Measurements from ENCODE around the gene BCL6. TPM values are rescaled to one million over a fixed set of nuclear protein-coding genes. Genes with fewer than 3 reads are reported as not detected.
"Not testable (repeated sequence)": the region's sequence is repeated elsewhere in the genome, so short reads cannot be mapped to it uniquely, and the experiment has no call there.

The BCL6 gene
- total RNA-seq, 1 experiment from 2014 or later = 569 TPM

DNA sequence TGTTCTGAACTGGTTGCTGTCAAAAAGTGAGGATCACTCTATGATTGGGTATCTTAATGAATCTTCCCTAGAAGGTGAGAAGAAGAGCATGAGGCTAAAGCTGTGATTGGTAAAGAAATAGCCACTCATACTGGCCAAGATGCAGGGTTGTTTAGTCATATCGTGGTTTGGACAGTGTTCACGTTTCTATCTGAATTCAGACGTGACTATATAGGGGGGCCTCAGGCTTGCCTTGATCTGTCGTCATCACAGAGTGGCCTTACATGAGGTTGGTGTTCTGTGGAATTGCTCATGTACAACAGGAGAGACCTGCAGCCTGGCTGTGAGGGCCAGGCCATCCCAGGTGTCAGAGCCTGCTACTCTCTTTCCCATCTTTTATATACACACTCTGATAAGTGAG, 55.3 kb downstream of the BCL6 start:
- no peak overlapping the region for H3K4me3 ChIP-seq (ENCODE audit: low read length)
- no peaks in the 10 kb centered on the region for H3K36me3 ChIP-seq (ENCODE audit: insufficient read depth, low read length)
- no peak overlapping the region for H2AFZ ChIP-seq (ENCODE audit: low read length)
- no peaks in the 10 kb centered on the region for H3K4me1 ChIP-seq (ENCODE audit: low read length)
- H3K27me3 ChIP-seq (ENCODE audit: low read length) = no peaks in the 10 kb centered on the region; the same call in 1 of the 2 replicates
- H3K4me2 ChIP-seq (ENCODE audit: low read depth, low read length, poor library complexity, severe bottlenecking) = no peak overlapping the region
- no peaks in the 10 kb centered on the region for H3K79me2 ChIP-seq (ENCODE audit: low read length)
- no peaks in the 10 kb centered on the region for H3K9me2 ChIP-seq (replicated peaks; ENCODE audit: insufficient read depth, low read length)
- no peak overlapping the region for H3K27ac ChIP-seq (ENCODE audit: low read length)
- H4K20me1 ChIP-seq (ENCODE audit: insufficient read depth, low read depth, low read length) = no peaks in the 10 kb centered on the region
- H3K9ac ChIP-seq (ENCODE audit: low read length) = no peak overlapping the region
- DNase-seq = no peak
- no peaks in the 10 kb centered on the region for H3K9me3 ChIP-seq (ENCODE audit: low read length)

DNA sequence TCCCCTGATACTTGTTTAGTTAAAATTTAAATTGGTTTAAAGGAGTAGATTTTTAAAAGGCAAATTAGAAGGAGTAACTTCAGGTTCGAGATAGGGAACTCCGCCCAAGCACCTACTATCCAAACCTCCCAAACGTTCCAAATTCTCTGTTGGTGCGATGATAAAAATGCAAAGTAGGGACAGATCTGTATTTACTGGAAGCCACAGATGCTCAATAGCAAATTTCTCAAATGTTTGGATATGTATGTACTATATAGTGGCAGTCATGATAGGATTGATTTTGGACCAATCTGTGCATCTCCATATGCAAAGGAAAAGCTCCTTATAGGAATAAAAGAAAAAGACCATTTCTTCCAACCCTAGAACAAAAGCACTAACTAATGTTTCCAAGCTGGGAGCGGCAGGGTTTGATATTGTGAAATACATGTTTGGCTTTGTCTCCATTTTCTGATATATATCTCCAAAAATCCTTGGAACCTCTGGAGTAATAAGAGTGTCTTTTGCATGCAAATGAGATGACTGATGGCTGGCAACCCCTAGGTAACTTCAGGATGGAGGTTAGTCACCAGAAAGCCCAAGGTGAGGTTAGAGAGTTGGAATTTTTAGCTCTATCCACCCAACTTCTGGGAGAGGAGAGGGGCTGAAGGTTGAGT, 58.5 kb downstream of the BCL6 start:
- Histone ChIP-seq H3K4me3 (ENCODE audit: low read length) (no peak overlapping the region), H3K9me3 (ENCODE audit: low read length) (no peaks in the 10 kb centered on the region), H3K9ac (ENCODE audit: low read length) (no peak overlapping the region), H3K36me3 (ENCODE audit: insufficient read depth, low read length) (no peaks in the 10 kb centered on the region), H2AFZ (ENCODE audit: low read length) (no peak overlapping the region), H3K4me1 (ENCODE audit: low read length) (no peaks in the 10 kb centered on the region), H3K27me3 (ENCODE audit: low read length) (no peaks in the 10 kb centered on the region; the same call in 1 of the 2 replicates), H3K9me2 (replicated peaks; ENCODE audit: insufficient read depth, low read length) (no peaks in the 10 kb centered on the region), H3K79me2 (ENCODE audit: low read length) (no peaks in the 10 kb centered on the region), H4K20me1 (ENCODE audit: insufficient read depth, low read depth, low read length) (no peaks in the 10 kb centered on the region), H3K4me2 (ENCODE audit: low read depth, low read length, poor library complexity, severe bottlenecking) (no peak overlapping the region), H3K27ac (ENCODE audit: low read length) (no peak overlapping the region)
- DNase-seq = no peak

DNA sequence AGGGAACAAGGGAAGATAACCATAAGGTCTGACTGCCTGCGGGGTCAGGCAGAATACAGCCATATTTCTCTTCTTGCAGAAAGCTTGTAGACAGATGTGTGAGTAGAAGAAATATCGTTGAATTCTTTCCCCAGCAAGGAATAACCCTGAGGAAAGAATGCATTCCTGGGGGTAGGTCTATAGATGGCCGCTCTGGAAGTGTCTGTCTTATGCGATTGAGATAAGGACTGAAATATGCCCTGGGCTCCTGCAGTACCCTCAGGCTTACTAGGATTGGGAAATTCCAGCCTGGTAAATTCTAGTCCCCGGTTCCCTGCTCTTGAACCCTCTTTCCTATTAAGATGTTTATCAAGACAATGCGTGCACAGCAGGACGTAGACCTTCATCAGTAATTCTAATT, 59.3 kb downstream of the BCL6 start:
- H3K9ac ChIP-seq (ENCODE audit: low read length) = no peak overlapping the region
- no peaks in the 10 kb centered on the region for H3K36me3 ChIP-seq (ENCODE audit: insufficient read depth, low read length)
- no peak overlapping the region for H3K4me3 ChIP-seq (ENCODE audit: low read length)
- H4K20me1 ChIP-seq (ENCODE audit: insufficient read depth, low read depth, low read length) = no peaks in the 10 kb centered on the region
- H3K4me1 ChIP-seq (ENCODE audit: low read length) = no peaks in the 10 kb centered on the region
- no peak overlapping the region for H3K27ac ChIP-seq (ENCODE audit: low read length)
- no peak for DNase-seq
- no peaks in the 10 kb centered on the region for H3K79me2 ChIP-seq (ENCODE audit: low read length)
- H2AFZ ChIP-seq (ENCODE audit: low read length) = no peak overlapping the region
- no peak overlapping the region for H3K4me2 ChIP-seq (ENCODE audit: low read depth, low read length, poor library complexity, severe bottlenecking)
- H3K9me3 ChIP-seq (ENCODE audit: low read length) = no peaks in the 10 kb centered on the region
- no peaks in the 10 kb centered on the region; the same call in 1 of the 2 replicates for H3K27me3 ChIP-seq (ENCODE audit: low read length)
- no peaks in the 10 kb centered on the region for H3K9me2 ChIP-seq (replicated peaks; ENCODE audit: insufficient read depth, low read length)

DNA sequence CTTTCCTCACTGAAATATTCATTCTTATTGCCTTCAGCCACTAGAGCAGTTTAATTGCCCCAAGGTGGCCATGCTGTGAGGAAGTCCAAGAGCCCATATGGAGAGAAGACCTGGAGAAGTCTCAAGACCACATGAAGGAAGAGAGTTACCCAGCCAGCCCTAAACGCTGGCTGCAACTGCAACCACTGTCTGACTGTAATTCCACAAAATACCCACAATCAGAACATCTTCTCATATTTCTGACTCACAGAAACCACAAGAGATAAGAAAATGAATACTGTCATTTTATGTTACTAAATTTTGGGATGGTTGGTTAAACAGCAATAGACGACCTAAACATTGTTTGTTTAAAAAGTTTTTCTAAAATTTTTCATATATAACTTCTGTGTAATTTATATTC, 60.4 kb downstream of the BCL6 start:
- H3K9ac ChIP-seq (ENCODE audit: low read length) = no peak overlapping the region
- no peak overlapping the region for H2AFZ ChIP-seq (ENCODE audit: low read length)
- no peaks in the 10 kb centered on the region for H3K9me3 ChIP-seq (ENCODE audit: low read length)
- no peaks in the 10 kb centered on the region for H3K9me2 ChIP-seq (replicated peaks; ENCODE audit: insufficient read depth, low read length)
- no peaks in the 10 kb centered on the region for H3K79me2 ChIP-seq (ENCODE audit: low read length)
- H3K36me3 ChIP-seq (ENCODE audit: insufficient read depth, low read length) = no peaks in the 10 kb centered on the region
- H3K27ac ChIP-seq (ENCODE audit: low read length) = no peak overlapping the region
- no peaks in the 10 kb centered on the region for H4K20me1 ChIP-seq (ENCODE audit: insufficient read depth, low read depth, low read length)
- no peak overlapping the region for H3K4me3 ChIP-seq (ENCODE audit: low read length)
- no peak for DNase-seq
- no peak overlapping the region for H3K4me2 ChIP-seq (ENCODE audit: low read depth, low read length, poor library complexity, severe bottlenecking)
- H3K4me1 ChIP-seq (ENCODE audit: low read length) = no peaks in the 10 kb centered on the region
- H3K27me3 ChIP-seq (ENCODE audit: low read length) = no peaks in the 10 kb centered on the region; the same call in 1 of the 2 replicates

DNA sequence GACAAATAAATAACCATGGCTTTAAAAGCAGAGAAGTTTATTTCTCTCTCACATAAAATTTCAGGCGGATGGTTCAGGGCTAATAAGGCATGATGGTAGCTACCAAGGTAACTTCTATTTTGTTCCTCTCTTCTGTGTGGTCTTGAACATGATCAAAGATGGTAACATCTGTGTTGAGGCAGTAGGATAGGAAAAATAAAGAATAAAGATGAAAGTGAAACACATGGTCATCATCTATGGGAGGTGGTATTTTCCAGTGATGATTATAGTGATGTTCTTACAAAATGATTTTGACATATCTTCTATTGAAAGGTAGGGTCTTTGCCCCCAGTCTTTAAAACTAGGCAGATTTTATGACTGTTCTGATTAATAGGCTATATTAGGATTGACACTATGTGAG, 60.8 kb downstream of the BCL6 start:
- H3K9me3 ChIP-seq (ENCODE audit: low read length) = no peaks in the 10 kb centered on the region
- no peak overlapping the region for H3K4me3 ChIP-seq (ENCODE audit: low read length)
- H3K9ac ChIP-seq (ENCODE audit: low read length) = no peak overlapping the region
- no peak overlapping the region for H3K4me2 ChIP-seq (ENCODE audit: low read depth, low read length, poor library complexity, severe bottlenecking)
- H3K4me1 ChIP-seq (ENCODE audit: low read length) = peaks cover under 1% of the 10 kb centered on the region
- no peaks in the 10 kb centered on the region for H4K20me1 ChIP-seq (ENCODE audit: insufficient read depth, low read depth, low read length)
- H2AFZ ChIP-seq (ENCODE audit: low read length) = no peak overlapping the region
- no peaks in the 10 kb centered on the region for H3K36me3 ChIP-seq (ENCODE audit: insufficient read depth, low read length)
- H3K79me2 ChIP-seq (ENCODE audit: low read length) = no peaks in the 10 kb centered on the region
- no peak overlapping the region for H3K27ac ChIP-seq (ENCODE audit: low read length)
- H3K9me2 ChIP-seq (replicated peaks; ENCODE audit: insufficient read depth, low read length) = no peaks in the 10 kb centered on the region
- H3K27me3 ChIP-seq (ENCODE audit: low read length) = no peaks in the 10 kb centered on the region; the same call in 1 of the 2 replicates
- no peak for DNase-seq

DNA sequence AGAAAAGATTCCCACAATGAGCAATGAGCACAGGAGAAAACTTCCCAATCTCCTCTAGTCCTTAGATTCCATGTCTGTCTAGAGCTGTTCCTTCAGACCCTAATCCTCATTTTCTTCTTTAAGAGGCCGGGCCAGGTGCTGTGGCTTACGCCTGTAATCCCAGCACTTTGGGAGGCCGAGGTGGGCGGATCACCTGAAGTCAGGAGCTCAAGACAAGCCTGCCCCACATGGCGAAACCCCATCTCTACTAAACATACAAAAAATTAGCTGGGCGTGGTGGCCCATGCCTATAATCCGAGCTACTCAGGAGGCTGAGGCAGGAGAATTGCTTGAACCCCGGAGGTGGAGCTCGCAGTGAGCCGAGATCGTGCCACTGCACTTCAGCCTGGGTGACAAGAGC, 63.5 kb downstream of the BCL6 start:
- H3K9me3 ChIP-seq (ENCODE audit: low read length); H3K4me2 ChIP-seq (ENCODE audit: low read depth, low read length, poor library complexity, severe bottlenecking); H3K27ac ChIP-seq (ENCODE audit: low read length); H3K4me1 ChIP-seq (ENCODE audit: low read length); H3K36me3 ChIP-seq (ENCODE audit: insufficient read depth, low read length); H3K4me3 ChIP-seq (ENCODE audit: low read length); H3K9me2 ChIP-seq (replicated peaks; ENCODE audit: insufficient read depth, low read length); H3K79me2 ChIP-seq (ENCODE audit: low read length); DNase-seq; H3K27me3 ChIP-seq (ENCODE audit: low read length); H3K9ac ChIP-seq (ENCODE audit: low read length); H4K20me1 ChIP-seq (ENCODE audit: insufficient read depth, low read depth, low read length); H2AFZ ChIP-seq (ENCODE audit: low read length): not testable (repeated sequence)

DNA sequence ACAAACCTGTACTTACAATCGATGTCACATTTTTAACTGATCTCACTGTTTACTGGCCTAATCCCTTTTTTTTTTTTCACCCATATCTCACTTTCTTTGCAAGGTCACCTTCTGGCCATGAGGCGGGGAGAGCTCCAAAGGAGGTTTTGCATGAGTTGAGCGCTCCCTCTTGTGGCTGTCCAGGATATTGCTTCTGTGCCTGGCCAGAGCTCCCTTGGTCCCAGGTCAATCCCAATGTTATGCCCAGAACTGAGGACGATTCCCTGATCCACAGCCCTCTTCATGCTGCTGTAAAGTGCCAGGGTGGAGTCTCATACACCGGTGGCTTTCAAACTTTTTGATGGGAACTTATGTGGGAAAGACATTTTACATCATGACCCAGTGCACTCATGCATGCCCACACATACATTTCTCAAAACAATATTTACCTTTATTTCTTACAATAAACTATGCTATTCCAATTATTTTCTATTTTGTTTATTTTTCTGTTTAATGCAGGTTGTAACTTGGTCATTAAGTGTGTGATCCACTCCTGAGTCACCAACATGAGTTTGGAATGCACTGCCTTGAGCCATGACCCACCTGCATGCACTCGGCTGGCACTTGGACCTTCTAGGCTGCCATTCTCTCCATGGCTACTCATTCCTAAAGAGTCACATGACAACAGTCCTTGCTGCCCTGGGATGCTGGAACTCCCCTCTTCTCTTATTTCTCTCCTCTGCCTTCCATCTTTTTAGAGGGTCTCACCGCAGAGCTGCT, 65.5 kb downstream of the BCL6 start:
- peak; percentile 92 for DNase-seq
- H4K20me1 ChIP-seq (ENCODE audit: insufficient read depth, low read depth, low read length) = no peaks in the 10 kb centered on the region
- peak overlapping the region; percentile 20 for H3K4me2 ChIP-seq (ENCODE audit: low read depth, low read length, poor library complexity, severe bottlenecking)
- H3K36me3 ChIP-seq (ENCODE audit: insufficient read depth, low read length) = no peaks in the 10 kb centered on the region
- no peaks in the 10 kb centered on the region for H3K9me3 ChIP-seq (ENCODE audit: low read length)
- no peaks in the 10 kb centered on the region for H3K9me2 ChIP-seq (replicated peaks; ENCODE audit: insufficient read depth, low read length)
- no peak overlapping the region for H3K9ac ChIP-seq (ENCODE audit: low read length)
- H3K79me2 ChIP-seq (ENCODE audit: low read length) = no peaks in the 10 kb centered on the region
- no peak overlapping the region for H3K27ac ChIP-seq (ENCODE audit: low read length)
- H2AFZ ChIP-seq (ENCODE audit: low read length) = no peak overlapping the region
- no peaks in the 10 kb centered on the region; the same call in 1 of the 2 replicates for H3K27me3 ChIP-seq (ENCODE audit: low read length)
- H3K4me1 ChIP-seq (ENCODE audit: low read length) = peaks cover 4% of the 10 kb centered on the region
- no peak overlapping the region for H3K4me3 ChIP-seq (ENCODE audit: low read length)

DNA sequence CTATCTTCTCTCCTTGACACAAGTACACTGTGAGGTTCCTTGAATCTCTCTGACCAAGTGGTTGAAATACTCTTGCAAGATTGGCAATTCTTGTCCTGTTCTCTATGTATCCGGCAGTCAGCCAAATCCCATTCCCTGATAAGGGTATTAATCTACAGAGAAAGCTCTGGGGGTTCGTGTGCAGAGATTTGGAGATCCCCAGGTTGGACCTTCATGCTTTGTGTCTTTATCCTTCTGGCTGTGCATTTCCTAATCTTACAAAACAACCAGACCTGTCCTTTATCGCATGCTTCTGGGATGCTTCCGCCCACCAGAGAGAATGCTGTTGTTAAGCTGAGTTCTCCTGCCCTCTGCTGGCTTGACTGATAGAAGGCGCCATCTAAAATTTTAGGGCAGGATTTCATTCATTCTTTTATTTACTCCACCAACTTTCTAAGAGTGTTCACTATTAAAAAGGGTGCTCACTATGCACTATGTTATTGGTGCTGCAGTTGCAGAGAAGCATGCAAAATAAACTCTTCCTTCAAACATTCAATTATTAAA, 66.5 kb downstream of the BCL6 start:
- Histone ChIP-seq H3K27ac (ENCODE audit: low read length) (no peak overlapping the region), H3K9me2 (replicated peaks; ENCODE audit: insufficient read depth, low read length) (no peaks in the 10 kb centered on the region), H2AFZ (ENCODE audit: low read length) (no peak overlapping the region), H3K4me2 (ENCODE audit: low read depth, low read length, poor library complexity, severe bottlenecking) (no peak overlapping the region), H3K4me3 (ENCODE audit: low read length) (no peak overlapping the region), H3K9me3 (ENCODE audit: low read length) (no peaks in the 10 kb centered on the region), H4K20me1 (ENCODE audit: insufficient read depth, low read depth, low read length) (no peaks in the 10 kb centered on the region), H3K79me2 (ENCODE audit: low read length) (no peaks in the 10 kb centered on the region), H3K9ac (ENCODE audit: low read length) (no peak overlapping the region), H3K4me1 (ENCODE audit: low read length) (peaks cover 11% of the 10 kb centered on the region), H3K36me3 (ENCODE audit: insufficient read depth, low read length) (no peaks in the 10 kb centered on the region), H3K27me3 (ENCODE audit: low read length) (no peaks in the 10 kb centered on the region; the same call in 1 of the 2 replicates)
- DNase-seq = peak; percentile 87

All from Karpas-422 (cell line).